H7 (cell line): ENCODE results near the gene DNAAF3. TPM values are rescaled to one million over a fixed set of nuclear protein-coding genes. Genes with fewer than 3 reads are reported as not detected.
"Not testable (repeated sequence)": the region's sequence is repeated elsewhere in the genome, so short reads cannot be mapped to it uniquely, and the experiment has no call there.

Source experiments
- DNase-seq: peaks from one replicate; pipeline ENCODE4 v3.0.0; 2012
- H3K27me3 ChIP-seq: 2 replicates; pipeline ENCODE4 v1.6.0; 2011; ENCODE audit warnings: mild to moderate bottlenecking, low read length; ENCODE audit not compliant: control insufficient read depth, insufficient read depth
- H3K36me3 ChIP-seq: replicated peaks from 2 replicates; pipeline ENCODE4 v1.5.1; 2011; ENCODE audit warnings: low read length; ENCODE audit not compliant: control insufficient read depth, insufficient read depth
- H3K4me3 ChIP-seq: 2 replicates; pipeline ENCODE4 v1.5.1; 2011; ENCODE audit warnings: low read depth, mild to moderate bottlenecking, control low read depth, low read length, moderate library complexity; ENCODE audit not compliant: insufficient read depth
- total RNA-seq: library from RNA; depleted of rRNA; stranded (reverse); fragments of >200 nt; shearing (Covaris generic); gene quantifications from 2 replicates; pipeline ENCODE4 v1.2.3, GENCODE V29; 2014; rRNA removed

DNAAF3 gene
- 0.15 and 2.2 TPM in 2 replicates for total RNA-seq

GRCh38 chr19:55166530-55167268 lies at the start of gene DNAAF3:
DNAAF3 (minus strand) TSS chr19:55166613; CDS start chr19:55166413, 200 bp downstream.
- peaks cover 51% of the 10 kb centered on the region for H3K27me3 ChIP-seq
- H3K4me3 ChIP-seq = peak within 1 kb of the TSS; percentile 51
- DNase-seq = peak; percentile 100
- H3K36me3 ChIP-seq = no peaks in the 10 kb centered on the region

GRCh38 chr19:55213547-55213946 lies 47.1 kb upstream of the DNAAF3 start:
- Histone ChIP-seq H3K27me3 (no peaks in the 10 kb centered on the region), H3K36me3 (no peaks in the 10 kb centered on the region), H3K4me3 (no peak overlapping the region)
- no peak for DNase-seq

GRCh38 chr19:55212447-55212846 lies 46.0 kb upstream of the DNAAF3 start:
- peak; percentile 83 for DNase-seq
- Histone ChIP-seq H3K27me3 (no peaks in the 10 kb centered on the region), H3K4me3 (no peak overlapping the region), H3K36me3 (no peaks in the 10 kb centered on the region)

- H3K36me3 ChIP-seq = no peaks in the 10 kb centered on the region
- DNase-seq = no peak
These were observed 43.5 kb upstream of the DNAAF3 start for GRCh38 chr19:55209693-55210472.

GRCh38 chr19:55208880-55209692 lies 42.7 kb upstream of the DNAAF3 start, which contains the start of gene PTPRH:
PTPRH (minus strand) TSS chr19:55209501; CDS start chr19:55209433, 68 bp downstream.
- H3K4me3 ChIP-seq = no peak within 1 kb of the TSS
- no peaks in the 10 kb centered on the region for H3K36me3 ChIP-seq
- no peaks in the 10 kb centered on the region for H3K27me3 ChIP-seq
- peak; percentile 28 for DNase-seq

More at GRCh38 chr19:55209693-55210472, 43.5 kb upstream of the DNAAF3 start:
- Histone ChIP-seq H3K4me3 (no peak overlapping the region), H3K27me3 (no peaks in the 10 kb centered on the region)

- Histone ChIP-seq H3K4me3 (no peak overlapping the region), H3K27me3 (no peaks in the 10 kb centered on the region), H3K36me3 (no peaks in the 10 kb centered on the region)
- peak; percentile 95 for DNase-seq
These were observed 40.5 kb upstream of the DNAAF3 start for GRCh38 chr19:55206664-55207500.

GRCh38 chr19:55202199-55202598 lies 35.8 kb upstream of the DNAAF3 start:
- not testable (repeated sequence) for H3K27me3 ChIP-seq, H3K4me3 ChIP-seq, H3K36me3 ChIP-seq, DNase-seq

GRCh38 chr19:55199620-55200204 lies 33.3 kb upstream of the DNAAF3 start:
- Histone ChIP-seq H3K36me3 (no peaks in the 10 kb centered on the region), H3K4me3 (no peak overlapping the region), H3K27me3 (peaks cover 2% of the 10 kb centered on the region; the same call in 1 of the 2 replicates)
- no peak for DNase-seq

GRCh38 chr19:55198651-55199050 lies 32.2 kb upstream of the DNAAF3 start:
- no peak overlapping the region for H3K4me3 ChIP-seq
- no peak for DNase-seq
- no peaks in the 10 kb centered on the region for H3K36me3 ChIP-seq
- peaks cover 2% of the 10 kb centered on the region; the same call in 1 of the 2 replicates for H3K27me3 ChIP-seq

GRCh38 chr19:55197528-55197927 lies 31.1 kb upstream of the DNAAF3 start:
- Histone ChIP-seq H3K4me3 (no peak overlapping the region), H3K36me3 (no peaks in the 10 kb centered on the region), H3K27me3 (peaks cover 2% of the 10 kb centered on the region; the same call in 1 of the 2 replicates)
- peak; percentile 53 for DNase-seq

GRCh38 chr19:55196803-55197202 lies 30.4 kb upstream of the DNAAF3 start:
- Histone ChIP-seq H3K27me3 (peaks cover 2% of the 10 kb centered on the region; the same call in 1 of the 2 replicates), H3K4me3 (no peak overlapping the region), H3K36me3 (no peaks in the 10 kb centered on the region)
- DNase-seq = peak; percentile 56

GRCh38 chr19:55193481-55193880 lies 27.1 kb upstream of the DNAAF3 start:
- no peak overlapping the region for H3K4me3 ChIP-seq
- no peaks in the 10 kb centered on the region for H3K36me3 ChIP-seq
- H3K27me3 ChIP-seq = no peaks in the 10 kb centered on the region
- no peak for DNase-seq

- H3K4me3 ChIP-seq = no peak overlapping the region
- H3K36me3 ChIP-seq = no peaks in the 10 kb centered on the region
- DNase-seq = no peak
- no peaks in the 10 kb centered on the region; the same call in 1 of the 2 replicates for H3K27me3 ChIP-seq
These were observed 23.0 kb upstream of the DNAAF3 start for GRCh38 chr19:55189403-55189835.
